ENCODE results near the gene ACTRT3.
"Not testable (repeated sequence)": the region's sequence is repeated elsewhere in the genome, so short reads cannot be mapped to it uniquely, and the experiment has no call there.

Gene ACTRT3

DNA sequence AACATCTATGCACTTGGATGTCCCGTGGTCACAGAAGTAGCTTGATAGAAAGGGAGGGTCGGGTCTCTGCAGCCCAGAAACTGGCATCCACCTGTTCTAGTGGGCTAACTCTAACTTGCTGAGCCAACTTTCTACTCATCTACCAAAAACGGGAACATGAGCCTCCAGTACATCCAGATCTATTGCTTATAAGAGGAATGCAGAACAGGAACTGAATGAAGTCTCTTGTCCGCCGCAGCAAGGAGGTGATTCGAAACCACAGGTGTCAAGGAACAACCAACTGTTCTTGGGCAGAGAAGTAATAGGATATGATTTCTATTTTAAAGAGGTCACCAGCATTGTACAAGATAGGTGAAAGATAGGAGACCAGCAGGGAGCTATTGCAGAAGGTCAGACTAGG lies 22.4 kb downstream of the ACTRT3 start:
- DNase-seq (ENCODE audit: low read depth) = no peak
- no peaks in the 10 kb centered on the region for H3K9me3 ChIP-seq (ENCODE audit: control insufficient read depth, low read length)

DNA sequence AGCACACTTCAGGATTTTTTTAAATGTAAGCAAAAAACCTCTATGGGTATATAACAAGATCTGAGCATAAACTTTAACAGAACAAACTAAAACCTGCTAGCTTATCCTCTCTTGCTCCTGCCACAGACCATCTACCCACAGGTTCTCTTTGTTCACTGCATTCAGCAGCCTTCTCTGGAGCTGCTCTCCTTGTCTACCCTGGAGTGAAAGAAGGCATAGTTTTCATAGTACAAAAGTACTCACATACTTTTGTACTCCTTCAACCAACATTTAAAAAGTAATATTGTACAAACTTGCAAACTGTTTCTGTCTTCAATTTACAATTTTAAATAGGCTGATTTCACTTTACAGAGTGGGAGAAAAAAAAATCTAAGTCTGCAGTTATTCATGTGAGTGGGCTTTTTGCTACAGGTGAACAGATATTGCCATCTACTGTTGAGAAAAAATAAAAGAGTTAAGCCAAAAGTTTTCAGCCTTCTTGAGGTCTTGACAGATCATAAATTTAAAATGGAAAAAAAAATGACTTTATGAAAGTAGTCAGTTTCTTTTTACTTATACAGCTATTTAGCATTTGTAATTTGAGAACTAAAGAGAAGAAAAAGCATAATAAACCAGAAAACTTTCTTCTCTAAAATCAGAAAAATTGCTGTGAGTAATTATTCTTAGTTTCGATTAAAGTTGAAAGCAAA lies 24.9 kb downstream of the ACTRT3 start:
- DNase-seq (ENCODE audit: low read depth) = peak; percentile 67
- Histone ChIP-seq H3K4me1 (ENCODE audit: control insufficient read depth, insufficient read depth, low read length) (peaks cover 6% of the 10 kb centered on the region), H3K9ac (ENCODE audit: low read length) (no peak overlapping the region), H3K9me3 (ENCODE audit: control insufficient read depth, low read length) (no peaks in the 10 kb centered on the region), H3K27me3 (replicated peaks; ENCODE audit: control insufficient read depth, insufficient read depth, low read length) (peaks cover 23% of the 10 kb centered on the region), H3K4me3 (ENCODE audit: low read length) (no peak overlapping the region), H3K36me3 (ENCODE audit: control insufficient read depth, insufficient read depth, low read length, severe bottlenecking) (no peaks in the 10 kb centered on the region)

More for the DNA sequence above, 22.4 kb downstream of the ACTRT3 start:
- Histone ChIP-seq H3K36me3 (ENCODE audit: control insufficient read depth, insufficient read depth, low read length, severe bottlenecking) (no peaks in the 10 kb centered on the region), H3K4me1 (ENCODE audit: control insufficient read depth, insufficient read depth, low read length) (peaks cover 6% of the 10 kb centered on the region), H3K9ac (ENCODE audit: low read length) (no peak overlapping the region), H3K4me3 (ENCODE audit: low read length) (no peak overlapping the region), H3K27me3 (replicated peaks; ENCODE audit: control insufficient read depth, insufficient read depth, low read length) (peaks cover 28% of the 10 kb centered on the region)

DNA sequence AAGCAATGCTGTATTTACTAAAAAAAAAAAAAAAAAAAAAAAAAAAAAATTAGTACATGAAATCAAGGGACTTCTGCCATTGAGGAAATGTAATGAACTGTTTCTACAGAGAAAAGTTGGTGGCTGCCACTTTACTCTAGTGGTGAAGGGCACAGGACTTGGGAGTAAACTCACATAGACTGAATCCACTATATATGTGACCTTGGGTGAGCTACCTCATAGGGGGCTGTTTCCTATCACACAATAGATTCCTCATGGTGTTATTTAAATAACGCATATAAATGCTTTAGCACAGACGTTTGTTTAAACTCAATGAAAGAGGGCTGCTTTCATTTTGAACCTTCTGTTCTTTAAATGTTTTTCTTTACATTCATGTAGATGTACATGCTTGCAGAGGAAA lies 30.3 kb downstream of the ACTRT3 start:
- H3K27me3 ChIP-seq (replicated peaks; ENCODE audit: control insufficient read depth, insufficient read depth, low read length) = no peaks in the 10 kb centered on the region
- peaks cover 12% of the 10 kb centered on the region for H3K9me3 ChIP-seq (ENCODE audit: control insufficient read depth, low read length)
- H3K4me1 ChIP-seq (ENCODE audit: control insufficient read depth, insufficient read depth, low read length) = no peaks in the 10 kb centered on the region
- H3K36me3 ChIP-seq (ENCODE audit: control insufficient read depth, insufficient read depth, low read length, severe bottlenecking) = no peaks in the 10 kb centered on the region
- no peak for DNase-seq (ENCODE audit: low read depth)
- no peak overlapping the region for H3K9ac ChIP-seq (ENCODE audit: low read length)
- H3K4me3 ChIP-seq (ENCODE audit: low read length) = no peak overlapping the region

DNA sequence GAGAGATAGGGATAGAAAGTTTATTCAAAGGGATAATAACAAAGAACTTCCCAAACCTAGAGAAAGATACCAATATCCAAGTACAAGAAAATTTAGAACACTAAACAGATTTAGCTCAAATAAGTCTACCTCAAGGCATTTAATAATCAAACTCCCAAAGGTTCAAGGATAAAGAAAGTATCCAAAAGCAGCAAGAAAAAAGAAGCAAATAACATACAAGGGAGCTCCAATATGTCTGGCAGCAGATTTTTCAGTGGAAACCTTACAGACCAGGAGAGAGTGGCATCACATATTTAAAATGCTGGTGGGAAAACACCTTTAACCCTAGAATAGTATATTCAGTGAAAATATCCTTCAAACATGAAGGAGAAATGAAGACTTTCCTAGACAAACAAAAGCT lies 37.5 kb downstream of the ACTRT3 start:
- DNase-seq (ENCODE audit: low read depth) = not testable (repeated sequence)

DNA sequence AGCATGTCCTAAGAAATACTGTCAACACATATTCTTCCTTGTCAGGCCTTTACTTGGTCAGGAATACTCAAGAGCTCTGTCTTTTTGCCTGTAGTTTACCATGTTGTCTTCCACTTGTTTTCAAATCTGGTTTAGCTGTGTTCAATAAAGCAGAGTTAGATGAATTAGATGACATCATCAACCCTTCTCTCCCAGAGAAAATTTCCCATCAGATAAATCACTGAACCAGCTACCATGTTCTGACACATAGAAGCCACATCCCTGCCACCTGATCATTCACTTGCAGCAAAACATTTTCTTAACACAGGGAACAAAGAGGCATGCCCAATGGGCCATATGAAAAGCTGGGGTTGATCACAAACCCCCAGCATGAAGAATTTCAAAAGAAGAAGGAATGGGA lies 46.6 kb downstream of the ACTRT3 start:
- Histone ChIP-seq H3K4me1 (ENCODE audit: control insufficient read depth, insufficient read depth, low read length) (no peaks in the 10 kb centered on the region), H3K4me3 (ENCODE audit: low read length) (no peak overlapping the region), H3K9ac (ENCODE audit: low read length) (no peak overlapping the region), H3K27me3 (replicated peaks; ENCODE audit: control insufficient read depth, insufficient read depth, low read length) (no peaks in the 10 kb centered on the region), H3K36me3 (ENCODE audit: control insufficient read depth, insufficient read depth, low read length, severe bottlenecking) (no peaks in the 10 kb centered on the region), H3K9me3 (ENCODE audit: control insufficient read depth, low read length) (peaks cover 12% of the 10 kb centered on the region)
- DNase-seq (ENCODE audit: low read depth) = no peak

More for the DNA sequence above, 37.5 kb downstream of the ACTRT3 start:
- not testable (repeated sequence) for H3K4me3 ChIP-seq (ENCODE audit: low read length); H3K4me1 ChIP-seq (ENCODE audit: control insufficient read depth, insufficient read depth, low read length); H3K9ac ChIP-seq (ENCODE audit: low read length); H3K27me3 ChIP-seq (replicated peaks; ENCODE audit: control insufficient read depth, insufficient read depth, low read length); H3K36me3 ChIP-seq (ENCODE audit: control insufficient read depth, insufficient read depth, low read length, severe bottlenecking)
- H3K9me3 ChIP-seq (ENCODE audit: control insufficient read depth, low read length) = peaks cover 35% of the 10 kb centered on the region

DNA sequence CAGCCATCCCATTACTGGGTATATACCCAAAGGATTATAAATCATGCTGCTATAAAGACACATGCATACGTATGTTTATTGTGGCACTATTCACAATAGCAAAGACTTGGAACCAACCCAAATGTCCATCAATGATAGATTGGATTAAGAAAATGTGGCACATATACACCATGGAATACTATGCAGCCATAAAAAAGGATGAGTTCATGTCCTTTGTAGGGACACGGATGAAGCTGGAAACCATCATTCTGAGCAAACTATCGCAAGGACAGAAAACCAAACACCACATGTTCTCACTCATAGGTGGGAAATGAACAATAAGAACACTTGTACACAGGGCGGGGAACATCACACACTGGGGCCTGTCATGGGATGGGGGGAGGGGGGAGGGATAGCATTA lies 50.9 kb downstream of the ACTRT3 start:
- H3K4me1 ChIP-seq (ENCODE audit: control insufficient read depth, insufficient read depth, low read length); H3K9me3 ChIP-seq (ENCODE audit: control insufficient read depth, low read length); H3K27me3 ChIP-seq (replicated peaks; ENCODE audit: control insufficient read depth, insufficient read depth, low read length); DNase-seq (ENCODE audit: low read depth); H3K9ac ChIP-seq (ENCODE audit: low read length); H3K36me3 ChIP-seq (ENCODE audit: control insufficient read depth, insufficient read depth, low read length, severe bottlenecking); H3K4me3 ChIP-seq (ENCODE audit: low read length): not testable (repeated sequence)

All from adipocyte (in vitro differentiated cells).